ENCODE results near the gene ALK. TPM values are rescaled to one million over a fixed set of nuclear protein-coding genes. Genes with fewer than 3 reads are reported as not detected.

The ALK gene
- total RNA-seq, 1 donor from 2014 or later: not detected

DNA sequence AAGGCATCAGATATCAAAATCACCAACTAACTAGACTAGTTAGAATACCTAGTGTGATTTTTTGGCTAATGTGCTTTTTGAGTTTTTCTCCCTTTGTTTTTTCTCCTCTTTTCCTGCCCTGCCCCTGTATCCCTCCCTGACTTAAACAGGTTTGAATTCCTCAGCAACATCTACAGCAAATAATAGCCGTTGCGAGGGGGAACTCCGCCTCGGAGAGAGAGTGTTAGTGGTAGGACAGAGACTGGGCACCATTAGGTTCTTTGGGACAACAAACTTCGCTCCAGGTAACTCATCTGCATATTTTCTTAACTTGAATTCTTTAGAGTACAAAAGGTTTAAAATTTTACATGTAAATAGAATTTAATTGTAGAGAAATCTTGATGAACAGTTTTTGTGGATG lies 761.2 kb downstream of the ALK start:
- TF ChIP-seq, protein P1, sequence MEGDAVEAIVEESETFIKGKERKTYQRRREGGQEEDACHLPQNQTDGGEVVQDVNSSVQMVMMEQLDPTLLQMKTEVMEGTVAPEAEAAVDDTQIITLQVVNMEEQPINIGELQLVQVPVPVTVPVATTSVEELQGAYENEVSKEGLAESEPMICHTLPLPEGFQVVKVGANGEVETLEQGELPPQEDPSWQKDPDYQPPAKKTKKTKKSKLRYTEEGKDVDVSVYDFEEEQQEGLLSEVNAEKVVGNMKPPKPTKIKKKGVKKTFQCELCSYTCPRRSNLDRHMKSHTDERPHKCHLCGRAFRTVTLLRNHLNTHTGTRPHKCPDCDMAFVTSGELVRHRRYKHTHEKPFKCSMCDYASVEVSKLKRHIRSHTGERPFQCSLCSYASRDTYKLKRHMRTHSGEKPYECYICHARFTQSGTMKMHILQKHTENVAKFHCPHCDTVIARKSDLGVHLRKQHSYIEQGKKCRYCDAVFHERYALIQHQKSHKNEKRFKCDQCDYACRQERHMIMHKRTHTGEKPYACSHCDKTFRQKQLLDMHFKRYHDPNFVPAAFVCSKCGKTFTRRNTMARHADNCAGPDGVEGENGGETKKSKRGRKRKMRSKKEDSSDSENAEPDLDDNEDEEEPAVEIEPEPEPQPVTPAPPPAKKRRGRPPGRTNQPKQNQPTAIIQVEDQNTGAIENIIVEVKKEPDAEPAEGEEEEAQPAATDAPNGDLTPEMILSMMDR (IDR thresholded peaks at IDR 0.05; ENCODE audit: insufficient read depth, low read length, severe bottlenecking): no peak
- H3K27me3 ChIP-seq (ENCODE audit: control insufficient read depth, insufficient read depth, low read length): no peaks in the 10 kb centered on the region

DNA sequence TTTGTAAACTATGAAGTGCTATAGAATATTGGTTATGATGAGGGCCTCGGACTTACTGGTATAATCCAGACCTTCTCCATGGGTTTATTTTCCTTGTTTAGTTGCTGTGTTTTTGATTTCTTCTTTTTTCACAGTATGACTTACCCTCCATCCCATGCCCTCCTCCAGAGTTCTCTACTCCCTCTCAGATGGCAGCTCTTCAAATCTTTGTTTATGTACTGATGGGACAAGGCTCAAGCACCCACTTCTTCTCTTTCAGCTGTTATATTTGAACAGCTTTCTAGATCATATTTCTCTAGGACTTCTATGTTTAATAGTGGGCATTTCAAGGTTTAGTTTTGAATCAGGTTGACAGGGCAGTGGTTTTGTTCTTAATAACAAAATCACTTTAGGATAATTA lies 762.3 kb downstream of the ALK start:
- TF ChIP-seq, protein P1 (IDR thresholded peaks at IDR 0.05; ENCODE audit: insufficient read depth, low read length, severe bottlenecking): no peak
- H3K4me3 ChIP-seq (ENCODE audit: low read depth, low read length): no peak overlapping the region
- FAIRE-seq: no peak
- H3K27me3 ChIP-seq (ENCODE audit: control insufficient read depth, insufficient read depth, low read length): no peaks in the 10 kb centered on the region
- peaks cover 19% of the 10 kb centered on the region for H3K36me3 ChIP-seq (ENCODE audit: control insufficient read depth, insufficient read depth, low read length)
- no peak for DNase-seq (ENCODE audit: low read depth)

More for the DNA sequence above, 761.2 kb downstream of the ALK start:
- DNase-seq (ENCODE audit: low read depth): no peak
- FAIRE-seq: no peak
- H3K36me3 ChIP-seq (ENCODE audit: control insufficient read depth, insufficient read depth, low read length): peaks cover 14% of the 10 kb centered on the region
- H3K4me3 ChIP-seq (ENCODE audit: low read depth, low read length): no peak overlapping the region

DNA sequence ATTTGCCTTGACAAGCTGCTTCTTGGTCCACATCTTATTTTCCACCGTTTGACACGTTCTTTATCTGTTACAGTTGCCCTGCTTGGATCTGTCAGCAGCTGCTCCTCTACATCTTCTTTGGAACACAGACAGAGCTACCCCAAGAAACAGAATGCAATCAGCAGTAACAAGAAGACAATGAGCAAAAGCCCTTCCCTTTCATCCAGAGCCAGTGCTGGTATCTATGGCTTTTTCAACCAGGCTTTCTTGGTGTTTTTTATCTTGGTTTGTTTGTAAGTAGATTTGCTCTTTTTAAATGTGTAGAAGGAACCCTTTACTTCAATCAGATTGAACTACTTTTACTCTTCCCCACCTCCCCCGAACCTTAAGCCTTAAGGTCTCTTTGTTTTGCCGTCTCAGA lies 764.3 kb downstream of the ALK start:
- DNase-seq (ENCODE audit: low read depth): no peak
- no peak for FAIRE-seq
- Histone ChIP-seq H3K27me3 (ENCODE audit: control insufficient read depth, insufficient read depth, low read length) (no peaks in the 10 kb centered on the region), H3K36me3 (ENCODE audit: control insufficient read depth, insufficient read depth, low read length) (peaks cover 25% of the 10 kb centered on the region), H3K4me3 (ENCODE audit: low read depth, low read length) (no peak overlapping the region)
- TF ChIP-seq, protein P1 (IDR thresholded peaks at IDR 0.05; ENCODE audit: insufficient read depth, low read length, severe bottlenecking): no peak

DNA sequence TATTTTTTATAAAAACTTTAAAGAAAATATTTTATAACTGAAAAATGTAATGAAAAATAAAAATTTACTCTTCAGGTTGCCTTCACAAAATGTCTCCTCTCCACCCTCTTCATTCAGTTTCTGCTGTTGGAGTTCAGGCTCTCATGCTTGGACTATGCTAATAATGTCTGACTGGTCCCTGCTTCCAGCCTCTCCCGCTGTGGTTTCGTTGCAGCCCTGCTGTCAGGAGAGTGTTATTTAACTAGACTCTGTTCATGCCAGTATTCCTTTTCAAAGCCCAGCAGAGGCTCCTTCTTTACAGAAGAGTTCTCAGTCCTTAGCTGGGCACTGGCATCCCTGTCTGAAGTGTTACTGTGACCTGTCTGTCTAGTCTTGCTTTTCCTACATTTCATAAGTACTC lies 765.8 kb downstream of the ALK start:
- Histone ChIP-seq H3K36me3 (ENCODE audit: control insufficient read depth, insufficient read depth, low read length) (peaks cover 23% of the 10 kb centered on the region), H3K4me3 (ENCODE audit: low read depth, low read length) (no peak overlapping the region)
- TF ChIP-seq, protein P1 (IDR thresholded peaks at IDR 0.05; ENCODE audit: insufficient read depth, low read length, severe bottlenecking): no peak

DNA sequence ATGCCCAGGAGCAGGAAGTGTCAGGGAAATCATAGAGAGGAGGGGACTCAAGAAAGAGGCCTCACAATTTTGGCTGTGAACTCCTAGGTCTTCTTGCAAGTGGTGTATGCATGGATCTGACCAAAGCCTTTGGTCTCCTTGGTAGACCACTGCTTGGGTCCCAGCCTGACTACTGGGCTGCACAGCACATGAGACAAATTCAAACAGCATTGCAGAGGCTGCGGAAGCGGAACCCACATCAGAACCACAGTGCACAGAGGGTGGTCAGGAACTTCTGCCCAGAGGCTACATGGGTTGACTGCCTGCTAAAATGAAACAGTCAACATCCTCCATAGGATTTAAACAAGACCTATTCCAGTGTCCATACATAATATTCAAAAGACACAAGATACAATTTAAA lies 766.8 kb downstream of the ALK start:
- Histone ChIP-seq H3K4me3 (ENCODE audit: low read depth, low read length) (no peak overlapping the region), H3K36me3 (ENCODE audit: control insufficient read depth, insufficient read depth, low read length) (peaks cover 21% of the 10 kb centered on the region), H3K27me3 (ENCODE audit: control insufficient read depth, insufficient read depth, low read length) (no peaks in the 10 kb centered on the region)
- no peak for DNase-seq (ENCODE audit: low read depth)
- FAIRE-seq: no peak
- TF ChIP-seq, protein P1 (IDR thresholded peaks at IDR 0.05; ENCODE audit: insufficient read depth, low read length, severe bottlenecking): no peak

More for the DNA sequence above, 765.8 kb downstream of the ALK start:
- H3K27me3 ChIP-seq (ENCODE audit: control insufficient read depth, insufficient read depth, low read length): no peaks in the 10 kb centered on the region
- DNase-seq (ENCODE audit: low read depth): no peak
- FAIRE-seq: no peak

DNA sequence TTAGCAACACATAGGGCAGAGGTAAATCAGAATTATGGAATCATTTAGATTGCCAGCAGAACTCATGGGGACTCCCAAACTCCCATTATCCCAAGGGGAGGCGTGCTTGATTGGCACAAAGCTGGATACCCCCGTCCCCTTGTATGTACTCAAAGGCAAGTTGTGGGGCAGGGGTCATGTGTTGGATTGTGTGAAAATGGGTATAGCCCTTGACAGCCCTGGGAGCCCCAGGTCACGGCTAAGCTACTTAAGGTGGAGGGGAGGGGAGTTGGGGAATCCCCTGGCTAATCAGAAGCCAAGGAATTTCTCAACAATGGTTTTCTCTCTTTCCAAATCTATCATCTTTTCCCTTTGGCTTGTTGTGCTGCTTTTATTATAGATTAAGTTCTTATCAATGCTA lies 773.4 kb downstream of the ALK start:
- TF ChIP-seq, protein P1 (IDR thresholded peaks at IDR 0.05; ENCODE audit: insufficient read depth, low read length, severe bottlenecking): no peak
- DNase-seq (ENCODE audit: low read depth): no peak
- FAIRE-seq: no peak
- Histone ChIP-seq H3K27me3 (ENCODE audit: control insufficient read depth, insufficient read depth, low read length) (no peaks in the 10 kb centered on the region), H3K36me3 (ENCODE audit: control insufficient read depth, insufficient read depth, low read length) (peaks cover 13% of the 10 kb centered on the region), H3K4me3 (ENCODE audit: low read depth, low read length) (no peak overlapping the region)
